Panc1 (cell line): ENCODE results near the gene MLYCD. TPM values are rescaled to one million over a fixed set of nuclear protein-coding genes. Genes with fewer than 3 reads are reported as not detected.

Source experiments
- ATAC-seq: fragments of 200-7000 bp; cut with Tn5 transposase; 2 replicates; pipeline ENCODE4 v1.9.1; 2020; ENCODE audit warnings: mild to moderate bottlenecking, moderate library complexity
- BruUV-seq: library from RNA; stranded (reverse); fragments of 400-500 nt; replicated peaks from 2 replicates; lab custom pipeline; 2021; lab: Mats Ljungman, UMichigan
- CTCF ChIA-PET: fragments of 300-600 bp; sonication (Branson Sonifier 250); formaldehyde crosslinking; loops from one replicate; lab custom pipeline; 2022; ENCODE audit warnings: antibody characterized with exemption; lab: Charles Lee
- POLR2A ChIA-PET: fragments of 300-600 bp; sonication (Branson Sonifier 250); formaldehyde crosslinking; loops from one replicate; lab custom pipeline; 2022; ENCODE audit warnings: antibody characterized with exemption; lab: Charles Lee
- DNase-seq: peaks from one replicate; pipeline ENCODE4 v3.0.0-alpha.2; 2010; ENCODE audit warnings: low read depth, low spot score
- H3K27ac ChIP-seq: 2 replicates; pipeline ENCODE4 v1.5.1; 2011; ENCODE audit warnings: mild to moderate bottlenecking, low read length, inconsistent platforms
- H3K27me3 ChIP-seq: fragments of 200-500 bp; sonication (Bioruptor generic); 2 replicates; pipeline ENCODE4 v1.6.0; 2014; ENCODE audit warnings: low read length, inconsistent platforms; ENCODE audit not compliant: control insufficient read depth, insufficient read depth
- H3K36me3 ChIP-seq: fragments of 200-500 bp; sonication (Bioruptor generic); 2 replicates; pipeline ENCODE4 v1.5.1; 2014; ENCODE audit warnings: inconsistent platforms, mild to moderate bottlenecking, low read length, moderate library complexity; ENCODE audit not compliant: control insufficient read depth, insufficient read depth
- H3K4me1 ChIP-seq: 2 replicates; pipeline ENCODE4 v1.5.1; 2011; ENCODE audit warnings: inconsistent platforms, mild to moderate bottlenecking, low read length, moderate library complexity; ENCODE audit not compliant: control insufficient read depth, insufficient read depth
- H3K4me3 ChIP-seq, 2 experiments: 2 replicates each; pipeline ENCODE4 v1.5.1; 2011 to 2012; ENCODE audit warnings: low read depth in 2 of 2, low read length in 2 of 2, mild to moderate bottlenecking in 2 of 2, inconsistent platforms in 1 of 2, moderate library complexity in 1 of 2
- H3K9me3 ChIP-seq: fragments of 200-500 bp; sonication (Bioruptor generic); 2 replicates; pipeline ENCODE4 v1.5.1; 2014; ENCODE audit warnings: low read depth, mild to moderate bottlenecking, inconsistent platforms, low read length, moderate library complexity; ENCODE audit not compliant: control insufficient read depth, insufficient read depth
- CTCF ChIP-seq: fragments of 450-650 bp; IDR thresholded peaks from 2 replicates; pipeline ENCODE4 v1.5.1; 2017; ENCODE audit warnings: mild to moderate bottlenecking
- POLR2AphosphoS5 ChIP-seq: IDR thresholded peaks from 2 replicates; pipeline ENCODE4 v1.6.1; 2012; ENCODE audit warnings: mild to moderate bottlenecking, low read depth, low read length, moderate library complexity
- REST ChIP-seq, 2 experiments: IDR thresholded peaks; 2 replicates each; pipeline ENCODE4 v1.6.1; 2011 to 2012; ENCODE audit warnings: low read depth in 2 of 2, control low read depth in 1 of 2, low read length in 1 of 2, mild to moderate bottlenecking in 1 of 2, moderate library complexity in 1 of 2; ENCODE audit not compliant: insufficient read depth in 1 of 2
- SIN3A ChIP-seq: IDR thresholded peaks from 2 replicates; pipeline ENCODE4 v1.6.1; 2012; ENCODE audit warnings: low read depth, mild to moderate bottlenecking, low read length, moderate library complexity, borderline replicate concordance; ENCODE audit not compliant: insufficient read depth
- TCF7L2 ChIP-seq: IDR thresholded peaks from 2 replicates; pipeline ENCODE4 v1.6.1; 2011; ENCODE audit warnings: mild to moderate bottlenecking, low read depth, low read length, inconsistent platforms
- in situ Hi-C: cut with HindIII; loops from 2 replicates; pipeline ENCODE4 v1.10.0; 2016; ENCODE audit warnings: low sequenced_read_pairs, low pct_unique_long_range_greater_than_20kb
- intact Hi-C: fragments of 100-400 bp; cut with micrococcal nuclease; formaldehyde crosslinking; loops from one replicate; pipeline ENCODE4 v1.10.0; 2022; ENCODE audit not compliant: unreplicated experiment
- total RNA-seq: library from RNA; stranded (reverse); gene quantifications from one replicate; pipeline ENCODE4 v1.2.1, GENCODE V29; 2021; ENCODE audit not compliant: unreplicated experiment

Gene MLYCD
- total RNA-seq, 1 experiment from 2014 or later: 2.2 TPM

- in situ Hi-C loops: no loop called here
- CTCF ChIA-PET: interaction anchor here (0.6 to 0.7 kb wide), 5 partner anchors 26 to 353 kb away, joined by 3 to 5 read pairs (median 5); no protein-coding TSS in a partner anchor
Measured at GRCh38 chr16:83952940-83953795, 54.3 kb downstream of the MLYCD start, which contains the start of gene OSGIN1. TSS of gene OSGIN1 (plus strand) at chr16:83953240. CDS start at chr16:83957672, 4,432 bp downstream.

GRCh38 chr16:83953796-83954576 is 55.1 kb downstream of the MLYCD start:
- peak; percentile 70 for ATAC-seq
- Histone ChIP-seq H3K4me3 (peak overlapping the region; percentile 39 to 71), H3K27ac (peak overlapping the region; percentile 40; the same call in 1 of the 2 replicates), H3K27me3 (no peaks in the 10 kb centered on the region), H3K4me1 (peaks cover 9% of the 10 kb centered on the region), H3K36me3 (no peaks in the 10 kb centered on the region; the same call in 1 of the 2 replicates), H3K9me3 (no peaks in the 10 kb centered on the region)
- TSS peak; percentile 91 for BruUV-seq
- intact Hi-C loops (no loop called here), in situ Hi-C loops (no loop called here)
- ChIA-PET CTCF (interaction anchor here (0.5 to 1.0 kb wide), 7 partner anchors 10 to 353 kb away, joined by 3 to 6 read pairs (median 5); no protein-coding TSS in a partner anchor), POLR2A (no interaction called here)
- TF ChIP-seq CTCF: peak; percentile 80
- no peak for TF ChIP-seq POLR2AphosphoS5
- TF ChIP-seq TCF7L2: peak; percentile 48
- peak; percentile 42 for DNase-seq

More at GRCh38 chr16:83952940-83953795, 54.3 kb downstream of the MLYCD start, which contains the start of gene OSGIN1:
- DNase-seq: peak; percentile 69
- H3K4me3 ChIP-seq: peak within 1 kb of the TSS; percentile 39 to 71
- H3K9me3 ChIP-seq: no peaks in the 10 kb centered on the region
- POLR2A ChIA-PET: no interaction called here
- peaks cover 9% of the 10 kb centered on the region for H3K4me1 ChIP-seq
- TF ChIP-seq SIN3A: 0 out of 2 replicates have a peak, but pooled peaks have one; percentile 62
- TF ChIP-seq TCF7L2: no peak
- TF ChIP-seq REST (IDR thresholded peaks at IDR 0.05; ENCODE audit: insufficient read depth in 1 of 2, low read depth in 2 of 2, low read length in 1 of 2): no peak
- ATAC-seq: peak; percentile 92
- no TSS peak for BruUV-seq
- H3K36me3 ChIP-seq: no peaks in the 10 kb centered on the region; the same call in 1 of the 2 replicates
- intact Hi-C loops: no loop called here
- no peaks in the 10 kb centered on the region for H3K27me3 ChIP-seq
- H3K27ac ChIP-seq: peak within 1 kb of the TSS; percentile 48; the same call in 1 of the 2 replicates
